ENCODE results near the gene TLK1. TPM values are rescaled to one million over a fixed set of nuclear protein-coding genes. Genes with fewer than 3 reads are reported as not detected.

The TLK1 gene
- total and polyA plus RNA-seq, 2 donors (not counting 3 experiments of a cell fraction or from before 2014, with no cell fraction given): 5.8 to 62.7 TPM

- Histone ChIP-seq H3K4me1 (ENCODE audit: control insufficient read depth, extremely low read depth, insufficient read depth, low read length) (peaks cover 9% of the 10 kb centered on the region), H3K4me3 (replicated peaks in 1 of 3; ENCODE audit: insufficient read depth in 1 of 3, low read depth in 1 of 3, low read length in 3 of 3) (no peak overlapping the region), H3K27ac (ENCODE audit: insufficient read depth, low read depth, low read length) (no peak overlapping the region), H3K4me2 (ENCODE audit: insufficient read depth, low read length) (no peak overlapping the region), H4K20me1 (replicated peaks; ENCODE audit: control insufficient read depth, extremely low read depth, insufficient read depth, low read length) (no peaks in the 10 kb centered on the region), H2AFZ (ENCODE audit: low read depth, low read length) (no peak overlapping the region), H3K9ac (replicated peaks; ENCODE audit: extremely low read depth, insufficient read depth, low read length) (no peak overlapping the region), H3K36me3 (ENCODE audit: control insufficient read depth in 2 of 2, extremely low read depth in 1 of 2, insufficient read depth in 2 of 2, low read length in 2 of 2) (peaks cover 3% of the 10 kb centered on the region in 2 experiments), H3K27me3 (ENCODE audit: control insufficient read depth in 2 of 2, insufficient read depth in 2 of 2, low read length in 2 of 2) (no peaks in the 10 kb centered on the region), H3K79me2 (ENCODE audit: control insufficient read depth, insufficient read depth, low read length) (no peaks in the 10 kb centered on the region), H3K9me3 (replicated peaks; ENCODE audit: control insufficient read depth, insufficient read depth, low read length) (no peaks in the 10 kb centered on the region), H3K9me1 (replicated peaks; ENCODE audit: control insufficient read depth, extremely low read depth, insufficient read depth, low read length) (peaks cover 2% of the 10 kb centered on the region)
- peak; percentile 26 for DNase-seq (ENCODE audit: low read depth, low spot score)
- dilution Hi-C loops (cut with MboI; ENCODE audit: extremely low pct_ligation_motif_present, low sequenced_read_pairs) (no loop called here), intact Hi-C loops (cut with micrococcal nuclease) (no loop called here)
- no TSS peak for BruUV-seq (replicated peaks)
- FAIRE-seq: no peak
- ChIA-PET POLR2A (no interaction called here), CTCF (no interaction called here)
- TF ChIP-seq POLR2AphosphoS5 (IDR thresholded peaks at IDR 0.05; ENCODE audit: insufficient read depth, low read depth, low read length) (no peak), EZH2 (IDR thresholded peaks at IDR 0.05; ENCODE audit: borderline replicate concordance, low read depth, low read length, severe bottlenecking) (no peak), GATA2 (IDR thresholded peaks at IDR 0.05; ENCODE audit: insufficient read depth, insufficient read length, low read depth, low read length) (no peak), POLR2A (IDR thresholded peaks at IDR 0.05; ENCODE audit: low read depth, low read length) (no peak)
- TF ChIP-seq, protein P1, sequence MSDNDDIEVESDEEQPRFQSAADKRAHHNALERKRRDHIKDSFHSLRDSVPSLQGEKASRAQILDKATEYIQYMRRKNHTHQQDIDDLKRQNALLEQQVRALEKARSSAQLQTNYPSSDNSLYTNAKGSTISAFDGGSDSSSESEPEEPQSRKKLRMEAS (IDR thresholded peaks at IDR 0.05; ENCODE audit: insufficient read depth, insufficient read length): no peak
- TF ChIP-seq, protein P2, sequence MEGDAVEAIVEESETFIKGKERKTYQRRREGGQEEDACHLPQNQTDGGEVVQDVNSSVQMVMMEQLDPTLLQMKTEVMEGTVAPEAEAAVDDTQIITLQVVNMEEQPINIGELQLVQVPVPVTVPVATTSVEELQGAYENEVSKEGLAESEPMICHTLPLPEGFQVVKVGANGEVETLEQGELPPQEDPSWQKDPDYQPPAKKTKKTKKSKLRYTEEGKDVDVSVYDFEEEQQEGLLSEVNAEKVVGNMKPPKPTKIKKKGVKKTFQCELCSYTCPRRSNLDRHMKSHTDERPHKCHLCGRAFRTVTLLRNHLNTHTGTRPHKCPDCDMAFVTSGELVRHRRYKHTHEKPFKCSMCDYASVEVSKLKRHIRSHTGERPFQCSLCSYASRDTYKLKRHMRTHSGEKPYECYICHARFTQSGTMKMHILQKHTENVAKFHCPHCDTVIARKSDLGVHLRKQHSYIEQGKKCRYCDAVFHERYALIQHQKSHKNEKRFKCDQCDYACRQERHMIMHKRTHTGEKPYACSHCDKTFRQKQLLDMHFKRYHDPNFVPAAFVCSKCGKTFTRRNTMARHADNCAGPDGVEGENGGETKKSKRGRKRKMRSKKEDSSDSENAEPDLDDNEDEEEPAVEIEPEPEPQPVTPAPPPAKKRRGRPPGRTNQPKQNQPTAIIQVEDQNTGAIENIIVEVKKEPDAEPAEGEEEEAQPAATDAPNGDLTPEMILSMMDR (IDR thresholded peaks at IDR 0.05; ENCODE audit: extremely low read depth in 1 of 2, insufficient read depth in 1 of 2, low read depth in 1 of 2, low read length in 2 of 2): no peak
Measured at GRCh38 chr2:171042253-171042969, 118.3 kb downstream of the TLK1 start.

All from endothelial cell of umbilical vein (primary cell).